ENCODE results near the gene RNF13.

Gene RNF13

DNA sequence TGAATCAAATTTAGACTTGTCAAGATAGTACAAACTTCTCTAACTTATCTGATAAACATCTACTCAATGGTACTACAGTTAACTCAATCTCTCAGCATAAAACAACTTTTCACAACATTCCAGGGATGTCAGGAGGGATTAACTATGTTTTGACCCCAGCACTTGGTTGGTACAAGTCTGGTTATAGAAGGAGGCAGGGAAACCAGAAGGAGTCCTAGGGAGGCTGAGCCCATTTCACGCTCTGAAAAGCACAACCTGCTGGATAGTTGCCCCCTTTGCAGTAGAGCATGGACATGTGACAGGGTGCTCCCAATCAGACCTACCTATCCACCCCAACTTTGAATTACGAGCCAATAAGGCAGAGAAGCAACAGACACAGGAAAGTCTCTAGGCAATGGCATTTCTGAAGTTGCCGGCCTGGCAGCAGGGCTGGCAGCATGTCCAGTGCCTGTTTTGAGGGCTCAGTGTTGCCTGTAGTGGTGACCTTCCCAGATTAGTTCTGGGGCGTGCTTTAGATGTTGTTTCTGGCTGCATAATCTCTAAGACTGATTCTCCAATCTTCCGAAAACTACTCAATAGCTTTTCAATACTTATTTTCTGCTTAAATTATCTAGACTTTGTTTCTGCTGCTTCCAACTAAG is 28.8 kb upstream of the RNF13 start:
- Mint-ChIP-seq H3K27ac (no peak overlapping the region), H3K27me3 (peaks cover 2% of the 10 kb centered on the region), H3K4me1 (peaks cover 11% of the 10 kb centered on the region), H3K4me3 (no peak overlapping the region), H3K36me3 (ENCODE audit: low read depth) (no peaks in the 10 kb centered on the region), H3K9me3 (no peaks in the 10 kb centered on the region)
- ATAC-seq (no peak), DNase-seq (no peak)

DNA sequence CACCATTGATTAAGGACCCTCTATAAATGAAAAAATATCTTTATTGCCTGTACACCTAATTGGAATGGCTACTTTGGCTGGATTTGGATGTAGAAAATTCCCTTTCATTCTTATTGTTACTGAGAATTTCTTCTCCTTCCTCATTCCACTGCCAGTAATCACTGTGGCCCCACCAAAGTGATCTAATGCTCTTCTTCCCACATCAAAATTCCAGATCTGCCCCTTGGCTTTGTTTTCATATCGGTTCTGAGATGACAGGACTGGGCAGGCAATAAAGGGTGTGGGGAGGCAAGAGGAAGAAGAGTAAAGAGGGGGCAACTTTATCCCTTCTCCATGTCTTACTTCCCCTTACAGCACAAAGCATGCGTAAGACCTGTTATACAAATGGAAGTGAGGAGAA is 22.7 kb upstream of the RNF13 start:
- H3K9me3 Mint-ChIP-seq, result no peaks in the 10 kb centered on the region
- H3K27me3 Mint-ChIP-seq, result peaks cover 25% of the 10 kb centered on the region
- DNase-seq, result no peak
- no peak for ATAC-seq
- H3K27ac Mint-ChIP-seq, result no peak overlapping the region
- H3K4me3 Mint-ChIP-seq, result no peak overlapping the region
- H3K36me3 Mint-ChIP-seq (ENCODE audit: low read depth), result no peaks in the 10 kb centered on the region
- no peaks in the 10 kb centered on the region for H3K4me1 Mint-ChIP-seq

DNA sequence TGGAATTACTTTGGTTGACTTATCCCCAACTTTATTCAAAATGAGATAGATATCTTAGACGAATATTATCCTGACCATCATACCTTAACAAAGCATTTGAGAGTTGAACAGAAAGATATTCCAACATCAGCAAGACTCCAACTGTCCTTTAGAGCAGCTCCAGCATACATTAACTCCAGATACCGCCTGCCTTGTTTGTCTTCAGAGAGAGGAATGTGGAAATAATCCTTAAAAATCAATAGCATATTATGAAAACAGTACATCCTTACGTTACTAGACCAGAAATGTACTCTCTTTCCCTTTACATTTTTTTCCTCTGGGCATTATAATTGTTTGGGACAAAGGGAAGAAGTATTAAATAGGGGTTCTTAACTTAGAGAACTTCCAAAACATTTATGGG is 22.3 kb upstream of the RNF13 start:
- Mint-ChIP-seq H3K27me3 (peaks cover 25% of the 10 kb centered on the region), H3K9me3 (no peaks in the 10 kb centered on the region), H3K36me3 (ENCODE audit: low read depth) (no peaks in the 10 kb centered on the region), H3K27ac (no peak overlapping the region), H3K4me3 (no peak overlapping the region), H3K4me1 (no peaks in the 10 kb centered on the region)
- no peak for ATAC-seq
- DNase-seq, result no peak

GRCh38 chr3:149792452-149793270 is 20.4 kb upstream of the RNF13 start, which contains the start of gene ANKUB1:
TSS of gene ANKUB1 (minus strand) at chr3:149792554. CDS start at chr3:149792366, 188 bp downstream.
- Mint-ChIP-seq H3K27ac (no peak within 1 kb of the TSS), H3K9me3 (no peaks in the 10 kb centered on the region), H3K27me3 (peaks cover 23% of the 10 kb centered on the region), H3K4me3 (no peak within 1 kb of the TSS), H3K36me3 (ENCODE audit: low read depth) (no peaks in the 10 kb centered on the region), H3K4me1 (no peaks in the 10 kb centered on the region)
- no peak for DNase-seq
- no peak for ATAC-seq

GRCh38 chr3:149796026-149796425 is 17.0 kb upstream of the RNF13 start:
- no peak for ATAC-seq

GRCh38 chr3:149800693-149801092 is 12.3 kb upstream of the RNF13 start:
- Mint-ChIP-seq H3K9me3 (peaks cover 6% of the 10 kb centered on the region), H3K4me3 (no peak overlapping the region), H3K27me3 (peaks cover 8% of the 10 kb centered on the region), H3K4me1 (no peaks in the 10 kb centered on the region), H3K27ac (no peak overlapping the region), H3K36me3 (ENCODE audit: low read depth) (no peaks in the 10 kb centered on the region)
- DNase-seq, result no peak
- no peak for ATAC-seq

More at GRCh38 chr3:149796026-149796425, 17.0 kb upstream of the RNF13 start:
- H3K27ac Mint-ChIP-seq, result no peak overlapping the region
- H3K9me3 Mint-ChIP-seq, result peaks cover 6% of the 10 kb centered on the region
- no peaks in the 10 kb centered on the region for H3K36me3 Mint-ChIP-seq (ENCODE audit: low read depth)
- no peak overlapping the region for H3K4me3 Mint-ChIP-seq
- no peaks in the 10 kb centered on the region for H3K4me1 Mint-ChIP-seq
- H3K27me3 Mint-ChIP-seq, result peaks cover 21% of the 10 kb centered on the region
- DNase-seq, result no peak

- Mint-ChIP-seq H3K36me3 (ENCODE audit: low read depth) (no peaks in the 10 kb centered on the region), H3K4me1 (no peaks in the 10 kb centered on the region), H3K27ac (no peak overlapping the region), H3K9me3 (peaks cover 6% of the 10 kb centered on the region), H3K4me3 (no peak overlapping the region), H3K27me3 (peaks cover 10% of the 10 kb centered on the region)
- ATAC-seq (no peak), DNase-seq (no peak)
Measured at GRCh38 chr3:149801195-149801594, 11.8 kb upstream of the RNF13 start.

GRCh38 chr3:149801639-149802038 is 11.4 kb upstream of the RNF13 start:
- no peak for ATAC-seq

DNA sequence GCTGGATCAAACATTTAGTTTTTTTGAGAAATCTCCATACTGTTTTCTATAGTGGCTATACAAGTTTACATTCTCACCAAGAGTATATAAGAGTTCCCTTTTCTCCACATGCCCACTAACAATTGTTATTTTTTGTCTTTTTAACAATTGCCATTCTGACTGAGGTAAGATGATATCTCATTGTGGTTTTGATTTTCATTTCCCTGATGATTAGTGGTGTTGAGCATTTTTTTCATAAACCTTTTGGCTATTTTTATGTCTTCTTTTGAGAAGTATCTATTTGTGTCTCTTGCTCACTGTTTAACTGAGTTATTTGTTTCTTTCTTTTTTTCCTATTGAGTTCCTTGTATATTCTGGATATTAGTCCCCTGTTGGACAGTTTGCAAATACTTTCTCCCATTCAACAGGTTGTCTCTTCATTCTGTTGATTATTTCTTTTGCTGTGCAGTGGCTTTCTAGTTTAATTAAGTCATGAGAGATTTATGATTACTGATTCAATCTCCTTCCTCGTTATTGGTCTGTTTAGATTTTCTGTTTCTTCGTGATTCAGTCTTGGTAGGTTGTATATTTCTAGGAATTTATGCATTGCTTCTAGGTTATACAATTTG is 6.7 kb upstream of the RNF13 start:
- no peak for DNase-seq
- Mint-ChIP-seq H3K36me3 (ENCODE audit: low read depth) (no peaks in the 10 kb centered on the region), H3K27me3 (peaks cover 10% of the 10 kb centered on the region), H3K27ac (no peak overlapping the region), H3K4me3 (no peak overlapping the region), H3K4me1 (peaks cover 6% of the 10 kb centered on the region), H3K9me3 (no peaks in the 10 kb centered on the region)
- no peak for ATAC-seq

More at GRCh38 chr3:149801639-149802038, 11.4 kb upstream of the RNF13 start:
- Mint-ChIP-seq H3K27me3 (peaks cover 10% of the 10 kb centered on the region), H3K27ac (no peak overlapping the region), H3K4me3 (no peak overlapping the region), H3K4me1 (peaks cover 3% of the 10 kb centered on the region), H3K36me3 (ENCODE audit: low read depth) (no peaks in the 10 kb centered on the region), H3K9me3 (peaks cover 6% of the 10 kb centered on the region)
- DNase-seq, result no peak

DNA sequence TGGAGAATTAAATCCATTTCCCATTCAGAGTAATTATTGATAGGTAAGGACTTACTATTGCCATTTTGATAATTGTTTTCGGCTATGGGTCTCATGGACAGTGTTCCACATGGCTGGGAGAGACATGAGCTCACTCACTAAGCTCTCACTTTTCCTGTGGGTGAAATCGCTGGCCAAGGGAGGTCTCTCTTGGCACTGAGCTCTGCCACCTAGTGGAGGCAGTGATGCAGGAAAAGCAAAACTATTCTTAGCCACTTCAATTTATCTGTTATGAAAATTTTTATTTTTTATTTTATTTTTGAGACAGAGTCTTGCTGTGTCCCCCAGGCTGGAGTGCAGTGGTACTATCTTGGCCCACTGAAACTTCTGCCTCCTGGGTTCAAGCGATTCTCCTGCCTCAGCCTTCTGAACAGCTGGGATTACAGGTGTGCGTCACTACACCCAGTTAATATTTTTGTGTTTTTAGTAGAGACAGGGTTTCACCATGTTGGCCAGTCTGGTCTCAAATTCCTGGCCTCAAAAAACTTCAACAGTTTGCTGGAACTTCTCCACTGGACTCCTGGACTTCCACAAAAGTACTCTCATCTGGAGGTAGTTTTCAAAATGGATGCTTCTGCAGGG is 4.7 kb upstream of the RNF13 start:
- no peaks in the 10 kb centered on the region for H3K9me3 Mint-ChIP-seq
- H3K4me1 Mint-ChIP-seq, result peaks cover 14% of the 10 kb centered on the region
- H3K4me3 Mint-ChIP-seq, result no peak overlapping the region
- DNase-seq, result peak; percentile 62
- H3K27ac Mint-ChIP-seq, result no peak overlapping the region
- ATAC-seq, result no peak
- no peaks in the 10 kb centered on the region for H3K36me3 Mint-ChIP-seq (ENCODE audit: low read depth)
- H3K27me3 Mint-ChIP-seq, result peaks cover 10% of the 10 kb centered on the region

GRCh38 chr3:149809699-149810098 is 3.3 kb upstream of the RNF13 start:
- no peaks in the 10 kb centered on the region for H3K9me3 Mint-ChIP-seq
- H3K27me3 Mint-ChIP-seq, result peaks cover 10% of the 10 kb centered on the region
- peaks cover 22% of the 10 kb centered on the region for H3K4me1 Mint-ChIP-seq
- no peaks in the 10 kb centered on the region for H3K36me3 Mint-ChIP-seq (ENCODE audit: low read depth)
- ATAC-seq (no peak), DNase-seq (no peak)
- H3K27ac Mint-ChIP-seq, result no peak overlapping the region
- no peak overlapping the region for H3K4me3 Mint-ChIP-seq

DNA sequence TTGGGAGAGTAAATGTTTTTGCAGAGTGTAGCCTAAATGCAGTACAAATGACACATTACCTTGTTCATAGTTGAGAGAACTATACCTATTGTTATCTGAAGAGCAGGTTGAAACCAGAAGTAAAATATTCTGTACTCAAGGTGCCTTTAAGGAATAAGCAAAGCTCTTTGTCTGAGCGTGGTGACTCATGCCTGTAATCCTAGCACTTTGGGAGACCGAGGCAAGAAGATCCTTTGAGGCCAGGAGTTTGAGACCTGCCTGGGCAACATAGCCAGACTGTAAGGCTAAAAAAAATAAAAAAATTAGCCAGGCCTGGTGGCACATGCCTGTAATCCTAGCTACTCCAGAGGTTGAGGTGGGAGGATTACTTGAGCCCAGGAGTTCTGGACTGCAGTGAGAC is 2.2 kb upstream of the RNF13 start:
- Mint-ChIP-seq H3K27ac (no peak overlapping the region), H3K9me3 (no peaks in the 10 kb centered on the region), H3K4me3 (no peak overlapping the region), H3K27me3 (peaks cover 4% of the 10 kb centered on the region), H3K36me3 (ENCODE audit: low read depth) (peaks cover 4% of the 10 kb centered on the region), H3K4me1 (peaks cover 33% of the 10 kb centered on the region)
- ATAC-seq (no peak), DNase-seq (no peak)

DNA sequence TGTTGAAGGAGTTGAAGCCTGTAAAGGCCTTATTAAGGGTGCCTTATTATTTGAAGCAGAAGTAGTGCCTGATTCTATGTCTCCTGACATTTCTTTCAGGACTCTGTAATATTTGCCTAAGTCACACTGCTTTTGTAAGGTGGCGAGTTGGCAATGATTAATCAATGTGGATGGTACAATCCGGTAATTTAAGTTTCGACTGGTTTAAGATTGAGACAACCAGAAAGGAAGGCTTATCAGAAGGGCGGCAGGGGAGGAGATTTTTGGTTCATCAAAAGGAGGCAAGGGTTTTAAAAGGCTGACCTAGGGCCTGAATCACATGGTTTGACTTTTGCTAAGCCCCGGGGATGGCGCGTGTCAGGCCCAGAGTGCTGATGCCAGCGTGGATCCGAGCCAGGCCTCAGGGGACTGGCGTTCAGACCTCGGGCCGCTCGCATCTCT is 830 bp upstream of the RNF13 start:
- Mint-ChIP-seq H3K4me1 (peaks cover 44% of the 10 kb centered on the region), H3K9me3 (no peaks in the 10 kb centered on the region), H3K27ac (peak overlapping the region; percentile 99), H3K4me3 (peak overlapping the region; percentile 92), H3K36me3 (ENCODE audit: low read depth) (peaks cover 4% of the 10 kb centered on the region), H3K27me3 (peaks cover 4% of the 10 kb centered on the region)
- DNase-seq, result no peak
- ATAC-seq, result no peak

GRCh38 chr3:149813367-149814281 is 609 bp downstream of the RNF13 start:
- DNase-seq (peak; percentile 10), ATAC-seq (no peak)
- H3K27ac Mint-ChIP-seq, result peak overlapping the region; percentile 99
- peaks cover 53% of the 10 kb centered on the region for H3K4me1 Mint-ChIP-seq
- H3K36me3 Mint-ChIP-seq (ENCODE audit: low read depth), result peaks cover 4% of the 10 kb centered on the region
- no peaks in the 10 kb centered on the region for H3K27me3 Mint-ChIP-seq
- H3K4me3 Mint-ChIP-seq, result peak overlapping the region; percentile 92
- H3K9me3 Mint-ChIP-seq, result no peaks in the 10 kb centered on the region

Measured in activated naive CD8-positive, alpha-beta T cell treated with anti-CD3 and anti-CD28 coated beads, Interleukin-2, amount 50 U/mL, for 24 hours (primary cell).